Endothelial cell (in vitro differentiated cells): Measurements from ENCODE around the gene PLD1. TPM values are rescaled to one million over a fixed set of nuclear protein-coding genes. Genes with fewer than 3 reads are reported as not detected.

ENCODE experiments used
- DNase-seq: peaks from one replicate; pipeline ENCODE4 v3.0.0; 2021; ENCODE audit warnings: low spot score
- H3K27ac Mint-ChIP-seq: one replicate; pipeline ENCODE4 v1.8.0; 2021; ENCODE audit warnings: mixed read lengths, inconsistent platforms; ENCODE audit not compliant: unreplicated experiment
- H3K27me3 Mint-ChIP-seq: one replicate; pipeline ENCODE4 v1.8.0; 2021; ENCODE audit warnings: mild to moderate bottlenecking, moderate library complexity, mixed read lengths, inconsistent platforms; ENCODE audit not compliant: unreplicated experiment
- H3K36me3 Mint-ChIP-seq: one replicate; pipeline ENCODE4 v1.8.0; 2021; ENCODE audit warnings: mild to moderate bottlenecking, low read depth, mixed read lengths, inconsistent platforms; ENCODE audit not compliant: unreplicated experiment
- H3K4me1 Mint-ChIP-seq: one replicate; pipeline ENCODE4 v1.8.0; 2021; ENCODE audit warnings: mild to moderate bottlenecking, mixed read lengths, inconsistent platforms; ENCODE audit not compliant: unreplicated experiment
- H3K4me3 Mint-ChIP-seq: one replicate; pipeline ENCODE4 v1.8.0; 2021; ENCODE audit warnings: mild to moderate bottlenecking, mixed read lengths, inconsistent platforms; ENCODE audit not compliant: unreplicated experiment
- H3K9me3 Mint-ChIP-seq: one replicate; pipeline ENCODE4 v1.8.0; 2021; ENCODE audit warnings: mixed read lengths, inconsistent platforms; ENCODE audit not compliant: unreplicated experiment
- total RNA-seq: library from RNA; stranded (reverse); fragmentation: NEBNext Ultra II Directional; extraction: Animal tissue kit (Norgen Biotek cat#: 25700); gene quantifications from one replicate; pipeline ENCODE4 v1.2.1, GENCODE V29; 2021; ENCODE audit not compliant: unreplicated experiment
- TF ChIP-seq, protein P1 (sequence below): fragments of 200-600 bp; sonication (generic); IDR thresholded peaks from one replicate; pipeline ENCODE4 v1.5.0; 2021; ENCODE audit warnings: antibody characterized with exemption; ENCODE audit not compliant: unreplicated experiment

Gene PLD1
- total RNA-seq, 1 donor from 2014 or later = 61.5 TPM

DNA sequence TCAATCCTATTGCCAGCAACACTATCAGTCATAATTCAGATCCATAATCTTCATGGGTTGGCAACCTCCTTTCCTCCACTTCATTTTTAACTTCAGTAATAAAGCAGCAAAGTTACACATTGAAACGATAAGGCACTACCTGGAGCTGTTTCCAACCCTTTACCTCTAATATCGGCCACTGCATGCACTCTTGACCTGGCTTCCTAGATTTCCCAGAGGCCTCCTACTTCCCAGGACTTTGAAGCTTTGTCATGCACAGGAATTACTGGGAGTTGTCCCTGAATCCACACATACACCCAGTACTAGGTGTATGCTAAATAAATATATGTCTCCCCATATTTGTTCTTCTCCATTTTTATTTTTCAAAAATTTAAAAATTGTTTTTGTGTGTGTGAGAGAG is 126.1 kb downstream of the PLD1 start:
- no peaks in the 10 kb centered on the region for H3K27me3 Mint-ChIP-seq
- H3K9me3 Mint-ChIP-seq = no peaks in the 10 kb centered on the region
- H3K4me1 Mint-ChIP-seq = no peaks in the 10 kb centered on the region
- TF ChIP-seq, protein P1, sequence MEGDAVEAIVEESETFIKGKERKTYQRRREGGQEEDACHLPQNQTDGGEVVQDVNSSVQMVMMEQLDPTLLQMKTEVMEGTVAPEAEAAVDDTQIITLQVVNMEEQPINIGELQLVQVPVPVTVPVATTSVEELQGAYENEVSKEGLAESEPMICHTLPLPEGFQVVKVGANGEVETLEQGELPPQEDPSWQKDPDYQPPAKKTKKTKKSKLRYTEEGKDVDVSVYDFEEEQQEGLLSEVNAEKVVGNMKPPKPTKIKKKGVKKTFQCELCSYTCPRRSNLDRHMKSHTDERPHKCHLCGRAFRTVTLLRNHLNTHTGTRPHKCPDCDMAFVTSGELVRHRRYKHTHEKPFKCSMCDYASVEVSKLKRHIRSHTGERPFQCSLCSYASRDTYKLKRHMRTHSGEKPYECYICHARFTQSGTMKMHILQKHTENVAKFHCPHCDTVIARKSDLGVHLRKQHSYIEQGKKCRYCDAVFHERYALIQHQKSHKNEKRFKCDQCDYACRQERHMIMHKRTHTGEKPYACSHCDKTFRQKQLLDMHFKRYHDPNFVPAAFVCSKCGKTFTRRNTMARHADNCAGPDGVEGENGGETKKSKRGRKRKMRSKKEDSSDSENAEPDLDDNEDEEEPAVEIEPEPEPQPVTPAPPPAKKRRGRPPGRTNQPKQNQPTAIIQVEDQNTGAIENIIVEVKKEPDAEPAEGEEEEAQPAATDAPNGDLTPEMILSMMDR = no peak
- no peak overlapping the region for H3K4me3 Mint-ChIP-seq
- no peak for DNase-seq
- H3K27ac Mint-ChIP-seq = no peak overlapping the region
- H3K36me3 Mint-ChIP-seq = peaks cover 27% of the 10 kb centered on the region

DNA sequence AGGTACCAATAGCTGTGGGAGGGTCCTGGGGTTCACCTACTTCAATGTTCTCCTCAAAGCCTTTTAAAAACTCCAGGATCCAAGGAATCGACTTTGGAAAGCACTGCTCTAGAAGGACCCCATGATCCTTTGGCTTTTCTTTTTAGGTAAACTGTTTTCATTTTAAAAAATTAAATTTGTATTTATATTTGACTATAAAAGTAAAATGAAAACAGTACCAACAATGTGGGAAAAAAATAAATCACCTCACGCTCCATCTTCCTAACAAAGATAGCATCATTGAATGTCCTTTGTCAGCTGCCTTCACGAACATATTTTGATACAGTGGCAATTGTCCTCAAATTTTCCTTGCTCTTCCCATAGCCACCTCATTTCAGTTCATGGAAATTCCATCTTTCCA is 127.5 kb downstream of the PLD1 start:
- H3K4me3 Mint-ChIP-seq = no peak overlapping the region
- TF ChIP-seq, protein P1 = no peak
- H3K27me3 Mint-ChIP-seq = no peaks in the 10 kb centered on the region
- DNase-seq = no peak
- no peaks in the 10 kb centered on the region for H3K9me3 Mint-ChIP-seq
- H3K36me3 Mint-ChIP-seq = peaks cover 28% of the 10 kb centered on the region
- no peaks in the 10 kb centered on the region for H3K4me1 Mint-ChIP-seq
- H3K27ac Mint-ChIP-seq = no peak overlapping the region

GRCh38 chr3:171680726-171681411 is 129.4 kb downstream of the PLD1 start:
- TF ChIP-seq, protein P1 = no peak
- Mint-ChIP-seq H3K27me3 (no peaks in the 10 kb centered on the region), H3K4me1 (no peaks in the 10 kb centered on the region), H3K4me3 (no peak overlapping the region), H3K36me3 (peaks cover 35% of the 10 kb centered on the region), H3K27ac (no peak overlapping the region), H3K9me3 (no peaks in the 10 kb centered on the region)
- DNase-seq = no peak

DNA sequence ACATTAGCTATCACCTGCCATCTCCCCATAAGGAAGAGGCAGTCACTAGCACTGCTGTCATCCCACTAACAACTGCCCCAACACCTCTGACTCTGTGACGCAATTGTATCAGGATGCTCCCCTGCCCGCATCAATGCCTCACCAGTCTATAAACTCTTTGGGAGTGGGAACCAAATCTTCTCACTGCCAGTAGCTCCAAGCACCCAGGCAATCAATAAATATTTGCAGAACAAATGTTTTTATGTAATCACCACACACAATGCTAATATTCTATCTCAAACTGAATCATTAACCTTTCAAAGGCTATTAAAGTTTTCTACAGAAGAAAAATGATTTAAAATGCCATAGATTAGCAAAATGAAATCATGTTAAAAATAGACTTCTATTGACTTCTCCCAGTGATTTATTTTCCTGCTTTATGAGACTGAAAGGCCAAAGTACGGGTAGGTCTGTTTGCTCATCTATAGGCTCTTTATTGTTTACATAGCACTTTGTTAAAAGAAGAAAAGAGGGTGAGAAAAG is 131.3 kb downstream of the PLD1 start:
- DNase-seq = no peak
- TF ChIP-seq, protein P1 = no peak
- Mint-ChIP-seq H3K4me3 (no peak overlapping the region), H3K27me3 (no peaks in the 10 kb centered on the region), H3K36me3 (peaks cover 30% of the 10 kb centered on the region), H3K4me1 (no peaks in the 10 kb centered on the region), H3K27ac (no peak overlapping the region), H3K9me3 (no peaks in the 10 kb centered on the region)

DNA sequence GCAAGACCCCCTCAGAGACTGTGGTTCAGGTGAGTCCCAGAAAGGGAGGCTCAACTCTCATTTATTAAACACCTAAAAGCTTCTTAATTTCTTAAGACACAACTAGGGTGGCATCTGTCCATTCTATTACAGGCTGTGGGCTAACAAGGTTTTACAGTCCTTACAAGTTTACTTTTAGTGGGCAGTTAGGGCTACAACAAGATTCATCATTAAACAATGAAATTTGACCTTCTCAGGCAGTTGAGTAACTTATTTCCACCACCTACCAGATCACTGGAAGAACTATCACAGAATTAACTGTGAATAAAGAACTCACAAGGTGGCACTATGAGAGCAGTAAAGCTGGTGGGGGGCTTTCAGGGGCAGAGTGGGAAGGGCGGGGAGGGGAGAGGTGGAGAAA is 132.6 kb downstream of the PLD1 start:
- Mint-ChIP-seq H3K9me3 (no peaks in the 10 kb centered on the region), H3K4me3 (no peak overlapping the region), H3K36me3 (peaks cover 17% of the 10 kb centered on the region), H3K27ac (no peak overlapping the region), H3K27me3 (no peaks in the 10 kb centered on the region), H3K4me1 (no peaks in the 10 kb centered on the region)
- DNase-seq = no peak
- TF ChIP-seq, protein P1 = no peak
